GM12878 (cell line): ENCODE data around the gene HSPA12A.

Source experiments
- CTCF ChIP-seq, 3 experiments: IDR thresholded peaks in 2 of 3; conservative IDR thresholded peaks in 1 of 3; 2 replicates each; pipeline ENCODE4 v1.5.1; 2011; ENCODE audit warnings: low read depth in 3 of 3, low read length in 3 of 3, mild to moderate bottlenecking in 3 of 3, control low read depth in 2 of 3, moderate library complexity in 2 of 3, inconsistent platforms in 1 of 3, mixed read lengths in 1 of 3; ENCODE audit not compliant: control insufficient read depth in 2 of 3, insufficient read depth in 1 of 3; ENCODE audit errors: extremely low read depth in 1 of 3
- EZH2 ChIP-seq: IDR thresholded peaks from 2 replicates; pipeline ENCODE4 v1.6.1; 2012; ENCODE audit warnings: low read depth, mild to moderate bottlenecking, control low read depth, inconsistent platforms, low read length, borderline replicate concordance; ENCODE audit not compliant: control insufficient read depth
- FOXM1 ChIP-seq: IDR thresholded peaks from 2 replicates; pipeline ENCODE4 v1.6.1; 2012; ENCODE audit warnings: low read depth, mild to moderate bottlenecking, inconsistent platforms, low read length, moderate library complexity
- NFYA ChIP-seq: IDR thresholded peaks from 2 replicates; pipeline ENCODE4 v1.6.1; 2011; ENCODE audit warnings: low read depth, mild to moderate bottlenecking, low read length, improper control_type of control experiment, borderline replicate concordance
- NRF1 ChIP-seq: conservative IDR thresholded peaks from 2 replicates; pipeline ENCODE4 v1.6.1; 2011; ENCODE audit warnings: mild to moderate bottlenecking, low read depth, low read length, improper control_type of control experiment
- PAX5 ChIP-seq: IDR thresholded peaks from 2 replicates; pipeline ENCODE4 v1.6.1; 2011; ENCODE audit warnings: low read depth, low read length, borderline replicate concordance
- POLR2AphosphoS5 ChIP-seq: IDR thresholded peaks from 2 replicates; pipeline ENCODE4 v1.6.1; 2011; ENCODE audit warnings: mild to moderate bottlenecking, low read length, inconsistent platforms
- REST ChIP-seq: IDR thresholded peaks from 2 replicates; pipeline ENCODE4 v1.6.1; 2012; ENCODE audit warnings: mild to moderate bottlenecking, low read depth, low read length
- YY1 ChIP-seq: IDR thresholded peaks from 2 replicates; pipeline ENCODE4 v1.6.1; 2011; ENCODE audit warnings: low read depth, mild to moderate bottlenecking, low read length

GRCh38 chr10:116692225-116692624 is 50.1 kb downstream of the HSPA12A start:
- no peak for TF ChIP-seq CTCF (IDR thresholded peaks at IDR 0.05 in 2 of 3, conservative IDR thresholded peaks at IDR 0.05 in 1 of 3; ENCODE audit: control insufficient read depth in 2 of 3, extremely low read depth in 1 of 3, insufficient read depth in 1 of 3, low read depth in 3 of 3, low read length in 3 of 3)
- no peak for TF ChIP-seq EZH2
- TF ChIP-seq REST, result no peak
- no peak for TF ChIP-seq PAX5
- no peak for TF ChIP-seq NRF1
- no peak for TF ChIP-seq YY1
- no peak for TF ChIP-seq FOXM1
- no peak for TF ChIP-seq POLR2AphosphoS5
- TF ChIP-seq NFYA, result no peak
